GM10847 (cell line): ENCODE results near the gene PRND.

Experiments used
- POLR2A ChIP-seq: IDR thresholded peaks from 2 replicates; pipeline ENCODE4 v1.6.1; 2011; ENCODE audit not compliant: insufficient read length; ENCODE audit errors: extremely low read depth

The PRND gene

GRCh38 chr20:4763723-4764510 is 42.2 kb downstream of the PRND start:
- no peak for TF ChIP-seq POLR2A

- no peak for TF ChIP-seq POLR2A
Observed at GRCh38 chr20:4764805-4765204, 43.1 kb downstream of the PRND start.

GRCh38 chr20:4765681-4766080 is 44.0 kb downstream of the PRND start:
- TF ChIP-seq POLR2A: no peak

- no peak for TF ChIP-seq POLR2A
Observed at GRCh38 chr20:4766631-4767030, 44.9 kb downstream of the PRND start.

DNA sequence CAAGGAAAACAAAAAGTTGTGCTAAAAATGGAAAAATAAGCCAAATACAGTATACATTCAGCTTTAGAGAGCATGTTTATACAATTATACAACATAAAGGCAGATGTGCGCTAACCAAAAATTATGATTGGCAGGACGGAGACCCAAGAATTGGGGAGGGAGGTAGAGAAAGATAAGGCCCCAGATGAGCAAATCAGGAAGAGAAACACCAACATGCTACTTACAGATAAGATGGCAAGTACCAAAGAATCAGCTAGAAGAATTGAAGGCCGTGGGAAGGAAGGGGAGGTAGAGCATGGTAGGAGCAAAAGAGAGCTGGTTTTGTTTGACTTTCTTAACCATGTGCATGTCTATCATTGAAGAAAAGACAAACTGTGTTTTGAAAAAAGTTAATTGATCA is 45.4 kb downstream of the PRND start:
- TF ChIP-seq POLR2A: no peak

GRCh38 chr20:4769328-4769727 is 47.6 kb downstream of the PRND start:
- TF ChIP-seq POLR2A: no peak

DNA sequence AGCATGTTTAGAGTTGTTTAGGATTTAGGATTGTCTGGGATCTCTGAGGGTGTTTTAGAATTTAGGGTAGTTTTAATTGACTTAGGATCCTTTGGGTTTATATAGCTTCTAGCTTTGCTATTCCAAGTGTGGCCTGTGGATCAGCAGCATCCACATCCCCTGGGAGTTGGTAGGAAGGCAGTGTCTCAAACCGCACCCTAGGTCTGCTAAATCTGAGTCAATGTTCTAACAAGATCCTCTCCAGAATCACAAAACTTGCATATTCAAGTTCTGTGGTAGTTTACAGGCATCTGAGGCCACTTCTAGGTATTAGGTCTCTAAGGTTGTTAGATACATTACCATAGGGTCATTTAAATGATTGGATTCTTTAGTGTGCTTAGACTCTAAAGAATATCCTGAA is 48.3 kb downstream of the PRND start:
- TF ChIP-seq POLR2A: no peak

GRCh38 chr20:4771004-4771403 is 49.3 kb downstream of the PRND start:
- no peak for TF ChIP-seq POLR2A

- TF ChIP-seq POLR2A: no peak
Observed at GRCh38 chr20:4772132-4772531, 50.4 kb downstream of the PRND start.

- no peak for TF ChIP-seq POLR2A
Observed at GRCh38 chr20:4773736-4774135, 52.0 kb downstream of the PRND start.

- TF ChIP-seq POLR2A: no peak
Observed at GRCh38 chr20:4774207-4774606, 52.5 kb downstream of the PRND start.

DNA sequence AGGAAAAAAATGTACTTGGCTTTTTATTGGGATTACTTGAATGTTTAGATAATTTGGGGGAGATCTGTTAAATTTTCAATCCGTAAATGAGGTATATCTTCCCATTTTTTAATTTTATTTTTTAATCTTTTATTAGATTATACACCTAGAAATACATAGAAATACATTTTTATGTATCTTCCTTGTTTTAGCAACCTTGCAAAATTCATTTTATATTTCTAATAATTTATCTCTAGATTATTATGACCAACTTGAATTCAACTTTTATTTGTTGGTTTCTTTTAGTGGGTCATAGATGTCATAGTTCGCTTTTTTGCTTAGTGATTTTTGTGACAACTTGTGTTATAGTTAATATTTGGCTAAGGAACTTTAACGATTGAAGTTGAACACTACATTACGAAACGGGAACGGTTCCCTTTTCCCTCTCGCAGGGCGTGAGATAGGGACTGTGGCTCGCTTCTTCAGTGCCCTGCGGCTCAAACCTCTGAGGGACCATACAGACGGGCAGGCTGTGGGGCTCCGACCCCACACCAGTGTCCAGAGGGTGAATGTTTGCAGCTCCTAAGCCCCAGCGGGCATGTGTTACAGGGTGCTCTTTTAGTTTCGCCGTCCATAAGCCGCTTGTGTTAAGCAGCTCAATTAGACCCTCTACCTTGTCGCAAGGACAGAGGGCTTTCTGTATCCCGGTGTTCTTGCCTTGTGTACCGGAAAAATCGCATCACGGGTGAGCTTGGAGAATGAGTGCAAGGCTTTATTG is 53.8 kb downstream of the PRND start:
- TF ChIP-seq POLR2A: no peak

DNA sequence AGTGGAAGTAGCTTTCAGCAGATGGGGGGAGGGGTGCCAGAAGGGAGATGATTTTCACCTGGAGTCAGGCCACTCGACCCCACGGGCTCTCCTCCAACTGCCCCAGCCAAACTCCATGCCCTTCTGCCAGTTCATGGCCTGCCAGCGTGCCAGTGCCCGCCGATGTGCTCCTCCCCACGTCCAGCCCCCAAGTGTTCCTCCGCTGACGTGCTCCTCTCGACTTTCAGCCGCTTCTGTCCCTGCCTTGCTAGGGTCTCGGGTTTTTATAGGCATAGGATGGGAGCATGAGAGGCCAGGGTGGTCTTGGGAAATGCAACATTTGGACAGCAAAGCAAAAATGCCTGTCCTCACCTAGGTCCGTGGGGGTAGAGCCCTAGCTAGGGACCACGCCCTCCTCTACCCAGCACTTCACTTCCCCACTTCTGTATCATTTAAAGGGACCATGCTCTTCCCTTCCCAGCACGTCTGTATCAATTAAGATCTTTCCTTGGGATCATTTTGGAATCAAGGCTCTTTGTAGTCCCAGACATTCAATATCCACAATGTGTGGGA is 54.4 kb downstream of the PRND start:
- TF ChIP-seq POLR2A: no peak
